SK-MEL-5 (cell line): ENCODE data around the gene KCNAB1. TPM values are rescaled to one million over a fixed set of nuclear protein-coding genes. Genes with fewer than 3 reads are reported as not detected.

ENCODE experiments used
- DNase-seq: peaks from one replicate; pipeline ENCODE4 v3.0.0-alpha.2; 2016; ENCODE audit warnings: low read depth, low spot score
- in situ Hi-C: cut with HindIII; loops from 2 replicates; pipeline ENCODE4 v1.10.0; 2016; ENCODE audit warnings: low sequenced_read_pairs, high pct_unique_total_duplicates, low pct_unique_long_range_greater_than_20kb
- total RNA-seq: library from RNA; depleted of rRNA; stranded (reverse); fragments of >200 nt; shearing (Covaris generic); gene quantifications from 2 replicates; pipeline ENCODE4 v1.2.3, GENCODE V29; 2014

Gene KCNAB1
- total RNA-seq, 1 experiment from 2014 or later: 0.66 TPM

GRCh38 chr3:156535798-156536197 is 415.4 kb downstream of the KCNAB1 start:
- in situ Hi-C loops: no loop called here
- DNase-seq: no peak

- in situ Hi-C loops: no loop called here
- DNase-seq: no peak
These were observed 416.3 kb downstream of the KCNAB1 start for GRCh38 chr3:156536524-156537316.

DNA sequence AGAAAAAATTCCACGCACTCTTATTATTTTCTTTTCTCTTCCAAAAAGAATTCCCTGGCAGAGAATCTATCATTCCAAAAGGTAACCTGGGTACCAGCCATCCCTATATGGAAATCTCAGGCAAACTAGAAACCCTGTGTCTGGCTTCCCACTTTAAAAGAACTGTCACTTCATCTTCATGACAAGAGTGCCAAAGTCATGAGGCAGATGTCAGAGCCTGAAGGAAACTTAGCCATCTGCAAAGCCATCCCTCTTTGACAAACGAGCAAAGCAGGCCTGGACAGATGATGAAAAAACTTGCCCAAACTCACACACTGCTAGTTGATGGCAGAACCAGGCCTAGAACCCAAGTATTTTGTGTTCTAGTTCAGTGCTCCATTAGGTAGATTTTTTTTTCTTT is 418.7 kb downstream of the KCNAB1 start:
- no peak for DNase-seq
- in situ Hi-C loops: no loop called here

GRCh38 chr3:156539802-156540201 is 419.4 kb downstream of the KCNAB1 start:
- in situ Hi-C loops: no loop called here
- no peak for DNase-seq

GRCh38 chr3:156542101-156543042 is 422.0 kb downstream of the KCNAB1 start:
- in situ Hi-C loops: no loop called here
- DNase-seq: no peak

- in situ Hi-C loops: no loop called here
- DNase-seq: no peak
These were observed 422.7 kb downstream of the KCNAB1 start for GRCh38 chr3:156543043-156543555.

- no peak for DNase-seq
- in situ Hi-C loops: no loop called here
These were observed 427.3 kb downstream of the KCNAB1 start for GRCh38 chr3:156547637-156548036.

- DNase-seq: no peak
- in situ Hi-C loops: no loop called here
These were observed 427.8 kb downstream of the KCNAB1 start for GRCh38 chr3:156548041-156548687.

DNA sequence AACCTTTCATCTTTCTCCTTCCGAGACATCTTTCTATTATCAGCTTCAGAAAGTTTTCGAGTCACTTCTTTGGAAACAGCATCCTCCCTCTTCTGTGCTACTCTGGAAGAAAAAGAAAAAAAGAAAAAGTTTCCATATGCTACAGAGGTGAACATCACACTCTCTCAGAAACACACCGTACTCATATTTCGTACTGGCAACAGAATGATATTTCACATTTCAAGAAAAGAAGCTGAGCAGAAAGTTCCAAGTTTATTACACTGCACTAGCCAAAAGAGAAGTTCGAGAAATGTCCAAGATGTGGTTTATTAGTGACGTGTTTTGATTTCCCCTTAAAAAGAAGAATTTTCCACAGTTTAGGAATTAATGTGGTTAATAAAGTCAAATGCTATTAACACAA is 428.5 kb downstream of the KCNAB1 start:
- DNase-seq: no peak
- in situ Hi-C loops: no loop called here

DNA sequence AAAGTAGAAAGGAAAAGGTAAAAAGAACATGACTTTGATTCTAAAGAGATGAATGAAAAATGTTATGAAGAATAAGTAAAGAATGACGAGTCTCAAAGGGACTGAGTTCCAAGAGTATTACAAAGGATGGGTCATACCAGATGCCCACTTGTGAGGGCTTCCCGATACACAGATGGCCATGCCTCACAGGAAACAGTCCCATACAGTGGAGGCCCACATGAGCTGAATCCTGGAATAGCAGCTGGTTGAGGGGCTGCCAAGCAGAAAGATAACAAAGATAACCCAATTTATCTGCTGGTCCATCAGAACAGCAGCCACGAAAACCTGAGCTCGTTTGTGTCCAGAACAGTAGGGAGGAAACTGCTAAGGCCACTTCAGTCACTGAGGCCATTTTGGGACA is 430.9 kb downstream of the KCNAB1 start:
- DNase-seq: no peak
- in situ Hi-C loops: loop anchor here (10.0 kb wide), 1 partner anchor 174 kb away; no protein-coding TSS in a partner anchor

GRCh38 chr3:156551746-156552145 is 431.4 kb downstream of the KCNAB1 start:
- in situ Hi-C loops: loop anchor here (10.0 kb wide), 1 partner anchor 173 kb away; no protein-coding TSS in a partner anchor
- DNase-seq: no peak

DNA sequence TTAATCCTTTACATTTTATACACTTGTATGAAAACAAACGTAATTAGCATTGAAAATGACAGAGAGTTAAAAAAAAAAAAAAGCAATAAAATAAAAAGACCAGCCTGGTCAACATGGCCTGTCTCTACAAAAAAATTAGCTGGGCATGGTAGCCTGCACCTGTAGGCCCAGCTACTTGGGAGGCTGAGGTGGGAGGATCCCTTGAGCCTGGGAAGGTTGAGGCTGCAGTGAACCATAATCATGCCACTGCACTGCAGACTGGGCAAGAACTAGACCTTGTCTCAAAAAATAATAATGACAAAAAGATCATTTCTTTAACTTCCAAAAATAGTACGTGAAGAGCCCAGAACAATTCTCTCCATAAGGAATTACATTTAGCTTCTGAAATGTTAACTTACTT is 432.6 kb downstream of the KCNAB1 start:
- in situ Hi-C loops: loop anchor here (10.0 kb wide), 1 partner anchor 172 kb away; no protein-coding TSS in a partner anchor
- DNase-seq: no peak

GRCh38 chr3:156553705-156554356 is 433.5 kb downstream of the KCNAB1 start:
- peak; percentile 43 for DNase-seq
- in situ Hi-C loops: loop anchor here (10.0 kb wide), 1 partner anchor 171 kb away; no protein-coding TSS in a partner anchor

DNA sequence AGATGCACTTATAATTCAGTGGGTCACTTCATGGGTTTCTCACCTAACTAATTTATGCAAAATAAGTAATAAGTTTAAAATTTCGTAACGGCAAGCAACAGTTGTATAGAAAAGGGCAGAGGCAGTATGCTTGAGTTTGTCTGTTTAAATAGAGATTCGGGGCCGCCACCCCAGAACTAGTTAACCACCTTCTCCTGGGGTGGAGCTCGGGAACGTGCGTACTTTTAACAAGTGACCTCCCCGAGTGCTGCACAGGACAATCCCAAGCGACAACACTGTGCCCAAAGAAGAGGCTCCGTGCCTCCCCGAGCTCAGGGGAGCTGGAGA is 434.1 kb downstream of the KCNAB1 start:
- DNase-seq: no peak
- in situ Hi-C loops: loop anchor here (10.0 kb wide), 1 partner anchor 170 kb away; no protein-coding TSS in a partner anchor

DNA sequence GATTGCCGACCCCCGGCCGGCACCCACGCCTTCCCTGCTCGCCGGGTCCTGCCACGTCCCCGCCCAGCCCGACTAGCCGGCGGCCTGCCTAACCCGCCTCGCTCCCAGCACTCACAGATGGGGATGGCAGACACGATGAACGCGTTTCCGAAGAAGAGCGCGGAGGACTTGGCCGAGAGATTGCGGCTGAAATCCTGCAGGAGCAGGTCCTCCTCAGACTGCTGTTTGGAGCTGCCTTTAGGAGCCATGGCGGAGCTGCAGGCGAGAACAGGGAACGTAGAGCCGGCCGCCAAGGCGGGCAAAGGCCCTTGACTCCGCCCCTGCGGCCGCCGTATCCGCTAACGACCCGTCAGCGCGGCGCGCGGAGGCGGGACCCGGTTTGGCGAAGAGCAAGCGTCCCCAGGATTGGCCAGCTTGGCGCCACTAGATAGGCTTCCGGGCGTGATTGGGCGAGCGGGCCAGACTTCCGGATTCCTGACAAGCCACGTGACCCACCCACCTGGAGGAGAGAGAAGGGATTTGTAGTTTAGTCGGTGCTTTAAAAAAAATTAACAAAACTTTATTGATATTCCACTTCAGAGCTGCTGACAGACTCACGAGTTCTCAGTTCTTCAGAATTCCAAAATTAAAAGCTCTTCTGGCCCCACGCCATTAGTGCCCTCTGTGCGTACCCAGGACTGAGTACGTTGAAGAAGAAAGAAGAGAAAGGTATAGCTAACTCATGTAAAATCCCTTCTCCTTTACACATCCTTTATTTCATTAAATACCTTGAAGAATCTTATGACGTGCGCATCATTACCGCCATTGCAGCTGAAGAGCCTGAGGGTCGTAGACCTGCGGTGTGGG is 434.7 kb downstream of the KCNAB1 start, which contains the start of gene SSR3:
TSS of gene SSR3 (minus strand) at position 276 of the 846 bp plus-strand sequence. CDS start at position 248, 28 bp downstream.
- peak; percentile 99 for DNase-seq
- in situ Hi-C loops: loop anchor here (10.0 kb wide), 1 partner anchor 170 kb away; no protein-coding TSS in a partner anchor

DNA sequence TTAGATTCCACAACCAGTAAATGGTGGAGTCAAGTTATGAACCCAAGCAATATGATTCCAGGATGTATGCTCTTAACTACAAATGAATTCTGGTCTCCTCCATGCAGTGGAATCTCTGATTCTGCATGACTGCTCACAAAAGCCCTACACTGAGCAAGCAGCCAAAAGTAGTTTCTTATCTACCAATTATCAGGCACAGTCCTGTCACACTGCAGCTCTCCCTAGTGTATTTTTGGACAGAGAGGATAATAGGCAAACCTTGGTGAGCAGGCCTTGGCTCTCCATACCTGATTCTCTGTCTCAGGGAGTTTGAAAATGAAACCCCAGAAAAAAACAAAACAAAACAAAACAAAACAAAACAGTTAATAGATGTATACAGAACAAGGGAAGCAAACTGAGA is 438.0 kb downstream of the KCNAB1 start:
- in situ Hi-C loops: loop anchor here (10.0 kb wide), 1 partner anchor 166 kb away; no protein-coding TSS in a partner anchor
- DNase-seq: no peak
